Psoas muscle (tissue), 8 donors: ENCODE data around the gene HOXC6. TPM values are rescaled to one million over a fixed set of nuclear protein-coding genes. Genes with fewer than 3 reads are reported as not detected.
A peak's percentile ranks its signal among the peaks of the same experiment; 100 is the strongest.

Source experiments
- ATAC-seq, 4 donors: fragments of 200-7000 bp; cut with Tn5 transposase; one replicate each; pipeline ENCODE4 v1.9.1; 2020; ENCODE audit warnings: moderate library complexity in 3 of 4, mild to moderate bottlenecking in 2 of 4
- DNase-seq, 2 donors: peaks; one replicate each; pipeline ENCODE4 v3.0.0-alpha.2; 2020
- H3K27ac ChIP-seq: fragments of 200-600 bp; one replicate; pipeline ENCODE4 v1.8.0; 2022
- H3K27me3 ChIP-seq, 3 donors: fragments of 200-600 bp in 1 of 3; one replicate each; pipeline versions ENCODE4 v1.6.1 to v1.8.0; 2013 to 2022; ENCODE audit warnings: low read length in 2 of 3, mild to moderate bottlenecking in 2 of 3, moderate library complexity in 1 of 3; ENCODE audit not compliant: insufficient read depth in 3 of 3
- H3K36me3 ChIP-seq, 2 donors: fragments of 200-600 bp in 1 of 2; one replicate each; pipeline versions ENCODE4 v1.6.1 to v1.8.0; 2013 to 2022; ENCODE audit warnings: low read depth in 1 of 2, mild to moderate bottlenecking in 1 of 2, moderate library complexity in 1 of 2; ENCODE audit not compliant: insufficient read depth in 1 of 2
- H3K4me1 ChIP-seq: fragments of 200-600 bp; one replicate; pipeline ENCODE4 v1.8.0; 2022
- H3K4me3 ChIP-seq: fragments of 200-600 bp; one replicate; pipeline ENCODE4 v1.8.0; 2022; ENCODE audit warnings: mild to moderate bottlenecking
- H3K9me3 ChIP-seq: fragments of 200-600 bp; one replicate; pipeline ENCODE4 v1.8.0; 2022
- CTCF ChIP-seq: fragments of 200-600 bp; IDR thresholded peaks from one replicate; pipeline ENCODE4 v1.8.0; 2022; ENCODE audit warnings: antibody characterized with exemption
- WGBS, 3 donors: extraction: QIAGEN DNeasy Blood & Tissue Kit; methylation state at CpG; one replicate each; pipeline versions ENCODE4 v1.1.6 to v1.1.7; 2013; 5-methylcytosine and 5-hydroxymethylcytosine counted together
- intact Hi-C, 2 donors: fragments of 100-400 bp; cut with DNase I; formaldehyde crosslinking; loops; one replicate each; pipeline versions ENCODE4 v1.11.0 to v1.14.2; 2022
- polyA plus RNA-seq, 3 donors: library from polyadenylated mRNA; stranded (reverse); fragments of 200-250 nt; gene quantifications; one replicate each; pipeline ENCODE4 v1.2.3, GENCODE V29; 2013
- total RNA-seq, 4 donors: library from RNA; stranded (reverse); fragmentation: NEBNext Ultra II Directional in 2 of 4; extraction: Animal tissue kit (Norgen Biotek cat#: 25700) in 2 of 4; gene quantifications; one replicate each; pipeline versions ENCODE4 v1.2.1 to v1.2.4, GENCODE V29; 2021 to 2023
- donor health status: healthy with polysubstance abuse.
- donor health status: DM: no; HTN: no; CAD: no; lungs with moderate emphysema.
- donor health status: Bipolar disorder and iron deficiency.
- donor health status: healthy.
- donor health status: DM: yes; HTN: yes; CAD: no.
- donor health status: DM: no; HTN: no; CAD: no.
- donor health status: DM: no; HTN: no; CAD: no.
- donor health status: DM: yes; HTN: yes; CAD: no.

Gene HOXC6
- total and polyA plus RNA-seq, 7 donors = 2.2 to 23.6 (median 7.6) TPM

DNA sequence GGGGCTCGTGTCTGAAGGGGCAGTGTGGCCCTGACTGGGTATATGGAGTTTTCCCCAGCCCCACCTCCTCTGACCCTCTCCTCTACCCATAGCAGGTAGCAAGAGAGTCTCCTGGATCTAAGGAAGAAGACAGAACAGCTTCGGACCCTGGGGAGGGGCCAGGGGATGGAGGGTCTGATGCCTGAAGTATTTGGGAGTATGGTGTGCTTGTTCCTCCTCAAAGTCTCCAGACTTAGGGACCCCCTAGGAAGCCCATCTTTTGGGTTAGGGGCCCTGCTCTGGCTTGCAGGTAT, 20.0 kb upstream of the HOXC6 start:
- Histone ChIP-seq H3K36me3 (no peaks in the 10 kb centered on the region), H3K4me1 (peaks cover 17% of the 10 kb centered on the region), H3K27ac (peak overlapping the region; percentile 95), H3K9me3 (no peaks in the 10 kb centered on the region), H3K4me3 (peak overlapping the region; percentile 74), H3K27me3 (no peaks in the 10 kb centered on the region)
- ATAC-seq (no peak), DNase-seq (peak in 1 of 2 donors; percentile 12)
- 58 to 71% (median 64%) methylated on average over 2 of the region's 2 CpGs for WGBS, 3 donors
- TF ChIP-seq CTCF = no peak
- intact Hi-C loops = loop anchor here in 1 of 2 donors (5.0 kb wide), 1 partner anchor 189 kb away; no protein-coding TSS in a partner anchor

- no peak for TF ChIP-seq CTCF
- Histone ChIP-seq H3K36me3 (no peaks in the 10 kb centered on the region), H3K4me3 (peak overlapping the region; percentile 74), H3K4me1 (peaks cover 15% of the 10 kb centered on the region), H3K27me3 (no peaks in the 10 kb centered on the region), H3K9me3 (no peaks in the 10 kb centered on the region), H3K27ac (peak overlapping the region; percentile 99)
- 19 to 25% (median 19%) methylated on average over 48 to 51 of the region's 51 CpGs for WGBS, 3 donors
- intact Hi-C loops = loop anchor here in 1 of 2 donors (5.0 kb wide), 1 partner anchor 188 kb away; no protein-coding TSS in a partner anchor
- DNase-seq (peak in 1 of 2 donors; percentile 62), ATAC-seq (peak; percentile 22 to 43 (median 33))
These were observed 18.8 kb upstream of the HOXC6 start for GRCh38 chr12:54009171-54010052.

DNA sequence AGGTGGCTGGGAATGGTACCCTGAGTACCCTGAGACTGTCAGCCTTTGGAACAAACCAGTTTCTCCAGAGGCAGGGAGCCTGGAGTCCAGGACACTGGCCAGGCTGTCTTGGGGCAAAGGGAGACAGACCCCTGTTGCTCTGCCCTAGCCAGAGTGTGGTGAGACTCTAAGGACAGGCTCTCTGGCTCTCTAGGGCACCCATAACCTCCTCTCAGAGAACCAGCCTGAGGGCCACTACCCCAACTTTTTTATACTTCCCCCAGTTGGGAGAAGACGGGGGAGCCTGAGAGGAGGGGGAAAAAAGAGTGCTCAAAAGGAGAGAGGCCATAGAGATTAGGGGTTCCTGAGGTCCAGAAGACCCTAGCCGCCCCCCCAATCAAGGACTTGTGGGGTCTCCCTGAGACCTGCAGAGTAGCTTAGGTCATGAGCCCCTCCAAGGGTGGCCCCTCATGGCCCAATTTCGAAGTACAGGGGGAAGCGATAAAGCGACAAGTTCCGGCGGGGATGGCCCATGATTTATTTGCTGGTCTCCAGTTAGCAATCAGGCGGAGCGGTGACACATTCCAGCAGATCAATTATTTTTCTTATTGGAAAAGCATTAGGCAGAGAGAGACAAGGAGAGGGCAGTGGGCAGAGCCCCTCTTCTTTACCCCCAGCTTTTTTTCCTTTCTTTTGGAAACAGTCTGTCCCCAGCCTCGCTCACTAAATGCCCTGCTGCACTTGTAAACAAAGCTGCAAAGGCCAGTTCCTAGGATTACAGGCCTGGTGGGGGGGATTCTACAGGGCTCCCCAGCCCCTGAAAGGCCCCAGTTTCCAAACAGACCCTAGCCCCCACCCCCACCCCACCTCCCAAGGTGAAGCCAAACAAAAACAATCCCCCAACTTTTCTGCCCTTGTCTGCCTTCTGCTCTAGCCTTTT, 17.9 kb upstream of the HOXC6 start:
- Histone ChIP-seq H3K36me3 (no peaks in the 10 kb centered on the region), H3K27ac (peak overlapping the region; percentile 99), H3K4me3 (peak overlapping the region; percentile 74), H3K4me1 (peaks cover 24% of the 10 kb centered on the region), H3K9me3 (no peaks in the 10 kb centered on the region), H3K27me3 (peaks cover 0 to 3% (median 0%) of the 10 kb centered on the region in 3 donors)
- WGBS, 3 donors = 51 to 62% (median 53%) methylated on average over 10 of the region's 10 CpGs
- no peak for TF ChIP-seq CTCF
- DNase-seq (peak in 1 of 2 donors; percentile 44), ATAC-seq (no peak)
- intact Hi-C loops = no loop called here

DNA sequence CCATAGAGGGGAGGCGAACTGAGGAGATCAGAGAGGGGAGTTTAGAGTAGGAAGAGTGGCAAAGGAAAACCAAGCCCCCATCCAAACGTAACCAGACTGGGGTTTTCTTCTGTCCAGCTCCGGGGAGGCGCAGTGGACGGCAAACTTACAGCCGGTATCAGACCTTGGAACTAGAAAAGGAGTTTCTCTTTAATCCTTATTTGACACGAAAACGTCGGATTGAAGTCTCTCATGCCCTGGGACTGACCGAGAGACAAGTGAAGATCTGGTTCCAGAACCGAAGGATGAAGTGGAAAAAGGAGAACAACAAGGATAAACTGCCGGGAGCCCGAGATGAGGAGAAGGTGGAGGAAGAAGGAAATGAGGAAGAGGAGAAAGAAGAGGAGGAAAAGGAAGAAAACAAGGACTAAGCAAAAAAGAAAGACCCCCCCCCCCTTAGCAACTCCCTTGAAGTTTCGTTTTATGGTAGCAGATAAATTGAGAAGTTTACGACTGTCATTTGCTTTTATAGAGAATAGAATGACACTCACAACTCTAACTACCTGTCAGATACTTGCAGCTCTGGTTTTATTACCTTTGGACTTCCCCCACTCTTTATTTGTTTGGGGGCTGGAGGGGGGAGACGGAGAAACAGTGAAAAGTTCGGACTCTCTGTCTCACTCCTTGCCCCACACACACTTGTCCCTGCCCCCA, 17.1 kb upstream of the HOXC6 start:
- peaks cover 30% of the 10 kb centered on the region for H3K4me1 ChIP-seq
- peaks cover 0 to 9% (median 1%) of the 10 kb centered on the region in 3 donors for H3K27me3 ChIP-seq
- no peaks in the 10 kb centered on the region for H3K9me3 ChIP-seq
- TF ChIP-seq CTCF = no peak
- H3K4me3 ChIP-seq = peak overlapping the region; percentile 74
- ATAC-seq = no peak
- H3K36me3 ChIP-seq = no peaks in the 10 kb centered on the region
- intact Hi-C loops = no loop called here
- peak in 1 of 2 donors; percentile 39 for DNase-seq
- WGBS, 3 donors = 50 to 59% (median 57%) methylated on average over 17 of the region's 17 CpGs
- peak overlapping the region; percentile 99 for H3K27ac ChIP-seq
